PC-9 (cell line): ENCODE data around the gene HHATL.

ENCODE experiments used
- CTCF ChIP-seq: fragments of 200-600 bp; sonication (generic); conservative IDR thresholded peaks from 2 replicates; pipeline ENCODE4 v1.6.1; 2017; ENCODE audit warnings: mixed run types, antibody characterized with exemption, mild to moderate bottlenecking, moderate library complexity
- EZH2 ChIP-seq: fragments of 200-600 bp; sonication (generic); IDR thresholded peaks from 2 replicates; pipeline ENCODE4 v1.8.0; 2017; ENCODE audit warnings: antibody characterized with exemption, low read depth

- TF ChIP-seq CTCF (no peak), EZH2 (no peak)
Measured at GRCh38 chr3:42703695-42704025, 1.1 kb upstream of the HHATL start.
